SH-SY5Y (cell line): ENCODE data around the gene DKK3.

Source experiments
- GATA2 ChIP-seq: IDR thresholded peaks from 2 replicates; pipeline ENCODE4 v1.6.1; 2011; ENCODE audit warnings: mild to moderate bottlenecking, low read depth, low read length
- GATA3 ChIP-seq: IDR thresholded peaks from 2 replicates; pipeline ENCODE4 v1.6.1; 2011; ENCODE audit warnings: low read depth, mild to moderate bottlenecking, low read length, moderate library complexity

DNA sequence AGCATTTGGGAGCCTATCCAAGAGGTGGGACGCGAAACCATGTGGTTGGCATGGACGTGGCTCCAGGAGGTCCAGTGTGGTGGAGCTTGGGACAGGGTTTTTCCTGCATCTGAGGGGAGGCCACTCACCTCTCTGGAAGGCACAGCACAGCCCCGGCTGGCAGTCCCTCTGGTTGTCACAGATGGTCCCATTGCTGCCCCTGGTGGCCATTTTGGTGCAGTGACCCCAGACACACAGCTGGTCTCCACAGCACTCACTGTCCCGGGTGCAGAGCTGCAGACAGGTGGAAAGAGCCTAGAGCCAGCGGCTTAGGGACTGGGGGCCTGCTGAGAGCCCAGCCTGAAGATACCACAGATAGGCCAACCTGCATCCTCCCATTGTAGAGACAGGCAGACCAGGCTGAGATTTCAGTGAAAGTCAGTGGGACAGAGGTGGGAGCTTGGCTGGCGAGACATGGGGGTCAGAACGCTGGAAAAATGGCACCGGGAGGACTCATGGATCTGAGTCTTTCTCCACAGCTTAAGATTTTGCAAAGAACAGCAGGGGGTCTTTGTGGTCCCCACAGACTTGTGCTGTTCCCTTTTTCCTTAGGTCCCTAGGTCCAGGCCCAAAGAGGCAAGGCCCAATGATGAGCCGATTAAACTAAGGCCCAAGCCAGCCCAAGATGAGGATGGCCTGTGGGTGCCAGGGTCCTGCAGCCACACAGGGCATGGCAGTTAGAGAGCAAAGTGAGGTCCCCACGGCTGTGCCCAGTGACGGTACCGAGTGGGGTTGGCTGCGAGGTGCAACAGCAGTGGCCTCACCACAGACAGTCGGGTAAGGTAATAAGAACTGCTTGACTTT is 41.4 kb downstream of the DKK3 start:
- TF ChIP-seq GATA2 (no peak), GATA3 (no peak)
